HG02981 (cell line): ENCODE measurements around the gene S100A4.
"Not testable (repeated sequence)": the region's sequence is repeated elsewhere in the genome, so short reads cannot be mapped to it uniquely, and the experiment has no call there.

ENCODE experiments used
- ATAC-seq: cut with Tn5 transposase; IDR thresholded peaks from one replicate; pipeline ENCODE4 v1.9.1; 2021; ENCODE audit warnings: mild to moderate bottlenecking, moderate library complexity; ENCODE audit not compliant: unreplicated experiment

Gene S100A4

GRCh38 chr1:153568367-153569099 is 22.9 kb upstream of the S100A4 start:
- ATAC-seq: no peak

- no peak for ATAC-seq
Observed at GRCh38 chr1:153567621-153568366, 22.2 kb upstream of the S100A4 start.

- ATAC-seq: no peak
Observed at GRCh38 chr1:153566414-153567371, 21.1 kb upstream of the S100A4 start.

- no peak for ATAC-seq
Observed at GRCh38 chr1:153565529-153566374, 20.1 kb upstream of the S100A4 start, which contains the start of gene S100A2. TSS of gene S100A2 (minus strand) at chr1:153565844. CDS start at chr1:153563877, 1,967 bp downstream.

- no peak for ATAC-seq
Observed at GRCh38 chr1:153563991-153564390, 18.4 kb upstream of the S100A4 start.

GRCh38 chr1:153563483-153563901 is 17.9 kb upstream of the S100A4 start:
- no peak for ATAC-seq

- not testable (repeated sequence) for ATAC-seq
Observed at GRCh38 chr1:153562021-153562420, 16.4 kb upstream of the S100A4 start.

- ATAC-seq: no peak
Observed at GRCh38 chr1:153561466-153561985, 15.9 kb upstream of the S100A4 start.

GRCh38 chr1:153560771-153561465 is 15.3 kb upstream of the S100A4 start:
- ATAC-seq: no peak

GRCh38 chr1:153560241-153560640 is 14.6 kb upstream of the S100A4 start:
- no peak for ATAC-seq

- ATAC-seq: no peak
Observed at GRCh38 chr1:153557877-153558276, 12.3 kb upstream of the S100A4 start.

- no peak for ATAC-seq
Observed at GRCh38 chr1:153556348-153556747, 10.7 kb upstream of the S100A4 start.

- ATAC-seq: no peak
Observed at GRCh38 chr1:153553830-153554541, 8.4 kb upstream of the S100A4 start.

GRCh38 chr1:153553096-153553495 is 7.5 kb upstream of the S100A4 start:
- no peak for ATAC-seq

- no peak for ATAC-seq
Observed at GRCh38 chr1:153552335-153552734, 6.7 kb upstream of the S100A4 start.

GRCh38 chr1:153550827-153551500 is 5.4 kb upstream of the S100A4 start:
- ATAC-seq: no peak

GRCh38 chr1:153550398-153550758 is 4.8 kb upstream of the S100A4 start:
- no peak for ATAC-seq

GRCh38 chr1:153549741-153550397 is 4.3 kb upstream of the S100A4 start:
- ATAC-seq: no peak
